GM19351 (cell line): Measurements from ENCODE around the gene PLSCR3.
A peak's percentile ranks its signal among the peaks of the same experiment; 100 is the strongest.

ENCODE experiments used
- ATAC-seq: cut with Tn5 transposase; IDR thresholded peaks from one replicate; pipeline ENCODE4 v1.9.1; 2021; ENCODE audit warnings: mild to moderate bottlenecking, moderate library complexity; ENCODE audit not compliant: unreplicated experiment

Gene PLSCR3

DNA sequence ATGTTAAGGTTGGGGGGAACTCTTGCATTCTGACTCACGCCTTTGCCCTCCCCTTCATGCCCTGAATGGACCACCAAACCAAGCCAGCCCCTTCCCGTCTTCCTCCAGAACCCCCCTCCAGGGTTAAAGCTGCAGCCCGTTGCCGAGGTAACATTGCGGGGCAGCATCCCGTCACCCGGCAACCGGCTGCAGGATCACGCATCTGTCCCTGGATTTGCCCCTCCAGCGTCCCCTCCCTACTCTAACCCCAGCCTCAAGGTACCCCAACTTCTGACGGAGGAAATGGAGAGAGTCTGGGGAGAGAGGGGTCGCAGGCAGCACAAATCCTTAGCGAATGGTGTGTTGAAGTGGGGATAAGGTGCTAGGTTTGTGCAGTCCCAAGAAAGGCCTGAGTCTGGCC, 12.8 kb upstream of the PLSCR3 start:
- no peak for ATAC-seq

- no peak for ATAC-seq
Measured at GRCh38 chr17:7406235-7406825, 12.0 kb upstream of the PLSCR3 start.

GRCh38 chr17:7405350-7406234, 11.3 kb upstream of the PLSCR3 start:
- ATAC-seq, result no peak

- peak; percentile 15 for ATAC-seq
Measured at GRCh38 chr17:7404737-7405349, 10.5 kb upstream of the PLSCR3 start.

GRCh38 chr17:7403977-7404736, 9.8 kb upstream of the PLSCR3 start, which contains the start of gene TMEM256:
TSS of gene TMEM256 (minus strand) at chr17:7404097. CDS start at chr17:7404084, 13 bp downstream.
- ATAC-seq, result peak; percentile 95

- peak; percentile 19 for ATAC-seq
Measured at GRCh38 chr17:7403727-7403976, 9.3 kb upstream of the PLSCR3 start.

DNA sequence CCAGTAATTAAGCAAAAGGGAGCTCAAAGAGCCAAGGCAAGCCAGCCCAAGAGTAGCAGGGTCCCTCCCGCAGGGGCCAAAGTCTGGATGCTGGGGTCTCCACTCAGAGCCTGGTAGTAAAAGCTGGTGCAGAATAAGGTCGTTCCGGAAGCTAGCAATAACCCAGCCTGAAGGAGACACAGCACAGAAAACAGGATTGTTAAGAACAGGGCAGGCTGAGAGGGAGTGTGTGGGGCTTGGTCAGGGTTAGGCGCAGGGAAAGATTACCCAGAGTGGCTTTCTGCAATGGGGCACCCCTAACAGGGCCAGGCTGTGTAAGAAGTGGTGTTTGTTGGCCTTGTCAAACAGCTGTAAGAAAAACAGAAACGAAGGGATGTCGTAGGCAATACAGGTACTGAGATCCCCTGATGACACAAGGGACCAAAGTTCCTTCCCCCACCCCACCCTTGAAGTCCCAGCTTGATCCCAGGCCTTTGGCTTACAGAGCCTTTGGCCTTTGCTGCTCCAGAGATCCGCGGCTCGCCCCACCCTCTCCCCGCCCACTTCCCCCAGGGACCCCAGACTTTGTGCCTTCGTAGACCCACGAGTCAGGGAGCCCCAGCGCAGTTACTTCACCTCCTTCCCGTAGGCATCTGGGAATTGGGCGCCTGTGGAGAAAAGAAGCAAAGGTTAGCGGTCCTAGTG, 8.9 kb upstream of the PLSCR3 start:
- ATAC-seq, result no peak

GRCh38 chr17:7398612-7399011, 4.3 kb upstream of the PLSCR3 start:
- no peak for ATAC-seq

- ATAC-seq, result no peak
Measured at GRCh38 chr17:7396147-7396546, 1.8 kb upstream of the PLSCR3 start.

DNA sequence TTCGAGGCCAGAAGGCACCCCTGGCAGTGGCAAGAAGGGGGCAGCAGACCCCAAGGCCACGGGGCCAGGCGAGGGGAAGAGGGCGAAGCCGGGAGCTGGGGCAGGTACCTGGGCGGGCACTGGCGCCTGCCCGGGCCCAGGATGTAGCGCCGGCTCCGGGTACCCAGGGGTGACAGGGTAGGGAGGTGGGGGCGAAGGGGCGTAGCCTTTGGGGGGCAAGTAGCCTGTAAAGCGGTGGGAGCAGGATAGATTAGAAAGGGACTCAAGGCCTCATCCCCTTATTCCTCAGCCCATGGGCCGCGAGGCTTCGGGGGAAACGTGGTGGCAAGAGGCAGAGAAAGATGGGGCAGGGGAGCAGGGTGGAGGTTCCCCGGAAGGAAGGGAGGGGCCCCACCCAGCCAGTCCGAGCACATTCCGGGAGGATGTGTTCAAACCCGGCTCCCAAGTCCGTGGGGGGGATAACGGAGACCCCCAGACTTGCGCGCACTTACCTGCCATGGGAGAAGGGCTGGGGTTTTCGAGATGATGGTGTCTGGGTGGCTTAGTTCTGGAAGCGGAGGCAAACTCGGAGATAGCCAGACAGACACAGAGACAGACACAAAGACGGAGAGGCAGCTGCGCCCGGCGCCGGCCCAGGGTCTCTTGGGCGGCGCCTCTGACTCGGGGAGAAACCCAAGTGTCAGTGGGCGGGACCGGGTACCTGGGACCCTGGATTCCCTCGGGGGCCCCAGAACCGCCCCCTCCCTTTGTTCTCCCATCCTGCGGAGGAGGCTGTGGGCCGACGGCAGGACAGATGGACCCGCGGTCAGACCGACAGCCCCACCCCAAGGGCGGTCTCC, 493 bp downstream of the PLSCR3 start:
- ATAC-seq, result peak; percentile 52

DNA sequence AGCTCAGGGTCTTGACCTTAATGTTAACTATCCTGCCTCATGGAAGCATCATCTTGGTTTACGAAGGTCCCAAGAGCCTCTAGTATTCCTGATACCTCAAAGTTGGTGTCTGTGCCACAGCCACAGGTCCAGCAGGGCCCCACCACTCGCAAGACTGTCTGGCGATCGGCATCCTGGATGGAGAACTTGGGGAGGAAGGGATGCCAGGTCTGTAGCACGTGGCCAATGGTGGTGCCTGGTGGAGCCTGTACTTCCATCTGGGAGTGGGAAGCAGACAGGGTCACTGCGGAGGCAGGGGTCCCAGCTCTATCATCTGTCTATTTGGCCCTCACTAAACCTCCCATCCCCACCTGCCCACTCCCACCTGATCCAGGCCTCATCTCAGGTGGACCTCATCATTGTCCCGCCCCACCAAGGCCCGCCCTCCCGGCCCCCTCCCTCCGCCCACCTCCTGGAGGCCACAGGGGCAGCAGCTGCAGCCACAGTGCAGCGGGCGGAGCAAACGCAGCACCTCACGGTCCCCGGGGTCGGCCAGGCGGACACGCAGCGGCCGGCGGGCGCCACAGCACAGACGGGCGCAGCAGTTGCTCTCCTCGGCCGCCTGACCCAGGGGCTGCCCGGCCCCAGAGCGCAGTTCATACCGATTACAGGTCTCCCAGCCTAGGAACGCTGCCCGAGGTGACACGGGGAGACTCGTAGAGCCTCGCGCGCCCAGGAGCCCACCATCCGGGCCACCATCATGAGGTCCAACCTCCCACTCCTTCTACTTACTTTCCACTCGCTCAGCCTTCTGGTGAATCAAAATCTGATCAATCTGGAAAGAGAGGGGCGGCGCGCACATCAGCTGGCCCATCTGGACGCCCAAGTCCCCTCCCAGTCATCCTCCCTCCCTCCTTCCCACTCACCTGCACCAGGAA, 1.4 kb downstream of the PLSCR3 start:
- ATAC-seq, result no peak

GRCh38 chr17:7391307-7391706, 3.0 kb downstream of the PLSCR3 start:
- no peak for ATAC-seq

DNA sequence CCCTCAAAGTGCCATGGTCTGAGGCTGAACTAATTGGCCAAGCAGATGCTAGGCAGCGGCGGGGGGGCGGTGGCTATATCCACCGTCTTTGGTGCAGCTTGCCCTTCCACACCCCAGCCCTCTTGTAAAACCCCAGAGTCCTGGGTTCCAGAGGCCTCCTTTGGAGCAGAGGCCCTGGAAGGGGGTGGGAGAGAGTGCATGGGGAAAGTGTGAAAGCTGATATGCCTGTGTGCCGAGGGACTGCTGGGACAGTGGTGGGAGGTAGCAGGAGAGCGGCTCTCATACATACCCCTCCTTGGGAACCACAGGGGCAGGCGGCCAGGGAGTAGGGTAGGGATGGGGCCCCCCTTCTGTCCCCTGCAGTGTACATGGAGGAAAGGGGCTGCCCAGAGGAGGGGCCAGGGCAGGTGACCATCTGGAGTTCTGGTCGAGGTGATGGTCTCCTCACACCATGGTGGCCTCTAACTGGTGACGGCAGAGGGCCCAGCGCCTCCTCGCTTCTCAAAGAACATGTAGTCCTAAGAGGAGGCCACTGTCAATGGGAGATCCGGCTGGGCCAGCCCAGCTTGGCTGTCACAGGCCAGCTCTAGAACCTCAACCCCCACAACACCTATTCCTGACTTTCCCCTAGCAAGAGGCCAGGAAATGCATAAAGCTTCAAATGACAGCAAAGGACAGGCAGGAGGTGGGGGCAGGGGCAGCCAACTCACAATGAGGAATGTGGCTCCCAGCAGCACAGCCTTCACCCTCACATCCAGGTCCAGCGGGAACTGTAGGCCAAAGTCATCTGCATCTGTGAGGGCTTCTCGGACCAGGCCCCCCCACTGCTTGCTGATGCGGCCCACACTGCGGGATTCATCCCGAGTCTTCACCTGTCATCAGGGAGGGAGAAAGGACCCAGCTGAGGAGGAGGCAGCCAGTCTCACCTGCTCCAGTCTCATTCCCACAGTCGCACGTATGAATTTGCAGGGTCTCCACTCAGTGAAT, 4.1 kb downstream of the PLSCR3 start:
- no peak for ATAC-seq

GRCh38 chr17:7388856-7389255, 5.5 kb downstream of the PLSCR3 start:
- ATAC-seq, result no peak

DNA sequence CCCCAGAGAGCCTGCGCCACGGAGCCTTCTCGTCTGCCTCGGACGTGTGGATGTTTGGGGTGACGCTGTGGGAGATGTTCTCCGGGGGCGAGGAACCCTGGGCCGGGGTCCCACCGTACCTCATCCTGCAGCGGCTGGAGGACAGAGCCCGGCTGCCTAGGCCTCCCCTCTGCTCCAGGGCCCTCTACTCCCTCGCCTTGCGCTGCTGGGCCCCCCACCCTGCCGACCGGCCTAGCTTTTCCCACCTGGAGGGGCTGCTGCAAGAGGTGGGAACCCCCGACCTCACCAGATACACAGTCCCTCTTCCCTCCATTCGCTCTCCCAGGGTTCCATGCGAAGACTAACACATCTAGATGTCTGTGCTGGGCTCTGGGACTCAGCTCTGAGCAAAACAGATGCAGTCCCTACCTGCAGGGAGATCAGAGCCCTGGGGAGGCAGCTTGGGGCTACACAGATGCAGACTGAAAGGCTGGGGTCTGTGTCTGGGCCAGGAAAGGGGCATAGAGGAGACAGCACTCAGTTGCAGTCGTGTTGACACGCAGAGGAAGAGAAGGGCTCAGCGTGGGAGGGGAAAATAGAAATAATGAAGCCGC, 9.7 kb downstream of the PLSCR3 start:
- no peak for ATAC-seq

GRCh38 chr17:7383742-7384488, 10.4 kb downstream of the PLSCR3 start:
- ATAC-seq, result no peak

GRCh38 chr17:7383371-7383741, 11.0 kb downstream of the PLSCR3 start:
- no peak for ATAC-seq
